ENCODE measurements around the gene SPEG.

Gene SPEG

DNA sequence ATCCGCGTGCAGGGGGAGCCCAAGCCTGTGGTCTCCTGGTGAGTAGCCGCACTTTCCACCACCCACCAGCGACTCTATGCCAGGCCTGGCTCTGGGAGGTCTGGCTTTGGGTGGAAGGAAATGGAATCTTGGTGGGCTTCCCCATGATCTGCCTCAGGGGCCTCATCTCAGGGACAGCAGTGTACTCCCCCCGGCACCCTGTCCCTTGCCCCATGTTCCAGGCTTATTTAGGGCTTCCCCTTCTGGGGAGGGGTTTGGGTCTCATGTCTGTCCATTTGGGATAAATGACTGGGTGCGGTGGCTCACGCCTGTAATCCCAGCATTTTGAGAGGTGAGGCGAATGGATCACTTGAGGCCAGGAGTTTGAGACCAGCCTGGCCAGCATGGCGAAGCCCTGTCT, 27.7 kb downstream of the SPEG start:
- no peak for DNase-seq (ENCODE audit: low read depth)

GRCh38 chr2:219464286-219465032, 29.8 kb downstream of the SPEG start:
- DNase-seq (ENCODE audit: low read depth) = no peak

DNA sequence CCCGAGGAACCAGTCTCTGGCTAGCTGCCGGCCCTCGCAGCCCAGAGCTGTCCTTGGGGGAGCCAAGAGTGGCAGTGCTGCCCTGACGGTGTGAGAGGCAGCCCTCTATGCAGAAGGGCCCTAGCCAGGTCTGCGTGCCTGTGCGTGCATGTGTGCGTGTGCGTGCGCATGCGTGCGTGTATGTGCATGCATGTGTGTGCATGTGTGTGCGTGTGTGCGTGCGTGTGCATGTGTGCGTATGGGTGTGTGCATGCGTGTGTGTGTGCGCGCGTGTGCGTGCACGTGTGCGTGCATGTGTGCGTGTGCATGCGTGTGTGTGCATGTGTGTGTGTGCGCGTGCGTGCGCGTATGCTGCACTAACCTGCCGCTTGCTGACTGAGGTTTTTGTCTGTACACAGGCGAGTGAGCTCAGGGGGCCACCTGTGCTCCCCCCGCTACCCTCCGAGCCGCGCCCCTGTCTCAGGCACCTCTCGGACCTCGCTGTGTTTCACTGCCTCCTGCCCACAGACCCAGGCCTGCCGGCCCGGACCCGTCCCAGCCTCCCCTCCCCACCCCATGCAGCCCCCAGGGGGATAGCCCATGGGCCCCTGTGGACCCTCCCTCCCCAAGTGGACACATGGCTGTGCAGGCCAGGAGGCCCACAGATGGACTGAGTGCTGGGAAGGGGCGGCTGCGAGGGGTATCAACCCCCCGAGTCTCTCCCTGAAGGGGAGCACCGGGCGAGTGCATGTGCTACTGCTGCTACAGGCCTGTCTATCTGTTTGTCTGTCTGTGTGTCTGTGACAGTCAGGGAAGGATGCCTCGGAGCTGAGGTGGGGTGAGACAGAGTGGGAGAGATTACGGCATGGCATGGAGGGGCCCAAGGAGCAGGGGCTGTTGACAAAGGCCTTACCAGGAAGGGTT, 31.3 kb downstream of the SPEG start:
- no peak for DNase-seq (ENCODE audit: low read depth)

DNA sequence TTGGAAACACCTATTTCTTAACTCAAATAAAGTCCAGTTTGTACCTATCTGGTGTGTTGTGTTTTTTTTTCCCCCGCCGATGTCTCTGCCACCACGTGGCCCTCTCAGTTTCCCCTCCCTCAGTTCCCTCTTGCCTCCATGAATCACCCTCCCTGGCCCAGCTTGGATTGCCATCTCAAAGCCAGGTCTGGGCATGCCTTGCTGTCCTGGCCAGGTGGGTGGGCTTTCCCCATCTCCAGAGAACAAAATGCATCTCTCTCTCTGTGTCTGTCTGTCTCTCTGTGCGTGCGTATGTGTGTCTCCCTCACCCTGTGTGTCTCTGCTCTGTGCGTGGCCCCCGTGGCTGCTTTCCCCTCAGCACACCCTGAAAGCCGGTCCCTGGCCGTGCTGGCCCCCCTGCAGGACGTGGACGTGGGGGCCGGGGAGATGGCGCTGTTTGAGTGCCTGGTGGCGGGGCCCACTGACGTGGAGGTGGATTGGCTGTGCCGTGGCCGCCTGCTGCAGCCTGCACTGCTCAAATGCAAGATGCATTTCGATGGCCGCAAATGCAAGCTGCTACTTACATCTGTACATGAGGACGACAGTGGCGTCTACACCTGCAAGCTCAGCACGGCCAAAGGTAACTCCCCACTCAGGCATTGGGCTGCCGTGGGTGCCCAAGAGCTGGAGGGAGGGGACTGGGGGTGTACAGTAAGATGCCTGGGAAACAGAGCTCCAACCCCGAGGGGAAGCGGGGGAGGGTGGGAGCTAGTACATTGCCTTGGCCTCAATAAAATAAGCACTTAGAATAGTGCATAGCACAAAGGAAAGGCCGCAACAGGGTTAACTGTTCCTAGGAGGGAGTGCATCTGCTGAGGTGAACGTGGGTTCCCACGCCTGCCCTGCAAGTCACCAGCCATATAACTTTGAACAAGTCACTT, 32.4 kb downstream of the SPEG start:
- DNase-seq (ENCODE audit: low read depth) = no peak

DNA sequence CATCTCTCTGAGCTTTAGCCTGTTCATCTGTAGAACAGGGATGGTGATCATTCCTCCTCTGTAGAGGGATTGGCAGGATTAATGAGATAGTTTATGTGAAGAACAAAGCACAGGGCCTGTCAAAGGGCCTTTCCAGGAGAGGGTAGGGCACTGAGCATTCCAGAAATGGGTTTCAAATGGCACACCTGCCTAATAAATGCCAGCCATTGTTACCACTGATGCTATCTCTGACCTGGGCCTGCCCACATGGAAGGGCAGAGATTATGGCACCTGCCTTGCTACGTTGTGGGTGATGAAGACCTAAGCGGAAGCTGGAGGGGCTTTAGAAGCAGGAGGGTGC, 33.1 kb downstream of the SPEG start:
- no peak for DNase-seq (ENCODE audit: low read depth)

DNA sequence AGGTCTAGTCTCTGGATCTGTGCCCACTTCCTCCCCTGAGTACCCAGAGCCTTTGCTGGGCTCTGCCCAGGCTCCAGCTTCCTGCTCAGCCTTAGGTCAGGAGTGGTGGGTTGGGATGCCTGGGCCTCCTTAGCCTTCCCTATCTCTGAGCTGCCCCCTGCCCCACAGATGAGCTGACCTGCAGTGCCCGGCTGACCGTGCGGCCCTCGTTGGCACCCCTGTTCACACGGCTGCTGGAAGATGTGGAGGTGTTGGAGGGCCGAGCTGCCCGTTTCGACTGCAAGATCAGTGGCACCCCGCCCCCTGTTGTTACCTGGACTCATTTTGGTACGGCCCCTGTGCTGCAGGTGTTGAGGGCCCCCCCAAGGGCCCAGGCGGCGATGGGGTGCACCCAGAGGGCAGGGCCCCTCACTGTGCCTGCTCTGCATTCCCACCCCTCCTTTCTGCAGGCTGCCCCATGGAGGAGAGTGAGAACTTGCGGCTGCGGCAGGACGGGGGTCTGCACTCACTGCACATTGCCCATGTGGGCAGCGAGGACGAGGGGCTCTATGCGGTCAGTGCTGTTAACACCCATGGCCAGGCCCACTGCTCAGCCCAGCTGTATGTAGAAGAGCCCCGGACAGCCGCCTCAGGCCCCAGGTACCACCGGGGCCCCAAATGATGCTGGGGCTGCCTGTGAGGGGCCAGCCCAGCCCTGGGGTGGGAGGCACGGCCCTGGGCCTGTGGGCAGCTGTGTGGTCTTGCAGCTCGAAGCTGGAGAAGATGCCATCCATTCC, 34.0 kb downstream of the SPEG start:
- no peak for DNase-seq (ENCODE audit: low read depth)

GRCh38 chr2:219469186-219469724, 34.6 kb downstream of the SPEG start:
- no peak for DNase-seq (ENCODE audit: low read depth)

- DNase-seq (ENCODE audit: low read depth) = no peak
These were observed 35.8 kb downstream of the SPEG start for GRCh38 chr2:219470429-219470828.

DNA sequence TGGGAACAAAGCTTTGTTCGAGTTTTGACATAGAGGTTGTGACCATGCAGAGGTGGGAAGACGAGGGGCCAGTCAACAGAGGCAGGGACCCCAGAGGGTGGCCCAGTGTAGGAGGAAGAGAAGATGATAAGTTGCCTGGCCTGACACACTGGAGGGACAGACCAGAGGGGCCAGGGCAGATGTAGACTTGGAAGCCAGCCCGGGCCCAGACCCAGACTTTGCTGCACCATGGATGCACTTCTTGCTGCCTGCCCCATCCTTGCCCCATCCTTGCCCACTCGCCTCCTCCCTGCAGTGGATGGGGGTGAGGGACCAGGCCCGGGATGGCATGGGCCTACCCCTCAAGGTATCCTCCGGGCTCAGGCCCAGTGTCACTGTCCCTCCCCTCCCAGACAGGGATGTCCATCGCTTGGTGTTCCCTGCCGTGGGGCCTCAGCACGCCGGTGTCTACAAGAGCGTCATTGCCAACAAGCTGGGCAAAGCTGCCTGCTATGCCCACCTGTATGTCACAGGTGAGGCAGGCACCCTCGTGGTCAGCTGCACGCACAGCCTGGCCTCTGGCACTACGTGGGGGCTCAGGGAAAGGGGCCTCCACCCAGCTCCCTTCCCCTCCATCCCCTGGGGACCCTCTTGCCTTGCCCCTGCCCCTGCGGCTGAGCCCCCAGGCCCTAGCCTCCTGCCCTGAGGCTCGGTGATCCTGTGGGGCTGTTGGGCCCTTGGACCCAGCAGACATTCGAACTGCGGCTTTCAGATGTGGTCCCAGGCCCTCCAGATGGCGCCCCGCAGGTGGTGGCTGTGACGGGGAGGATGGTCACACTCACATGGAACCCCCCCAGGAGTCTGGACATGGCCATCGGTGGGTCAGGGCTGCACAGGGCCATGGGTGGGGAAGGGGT, 37.1 kb downstream of the SPEG start:
- no peak for DNase-seq (ENCODE audit: low read depth)

DNA sequence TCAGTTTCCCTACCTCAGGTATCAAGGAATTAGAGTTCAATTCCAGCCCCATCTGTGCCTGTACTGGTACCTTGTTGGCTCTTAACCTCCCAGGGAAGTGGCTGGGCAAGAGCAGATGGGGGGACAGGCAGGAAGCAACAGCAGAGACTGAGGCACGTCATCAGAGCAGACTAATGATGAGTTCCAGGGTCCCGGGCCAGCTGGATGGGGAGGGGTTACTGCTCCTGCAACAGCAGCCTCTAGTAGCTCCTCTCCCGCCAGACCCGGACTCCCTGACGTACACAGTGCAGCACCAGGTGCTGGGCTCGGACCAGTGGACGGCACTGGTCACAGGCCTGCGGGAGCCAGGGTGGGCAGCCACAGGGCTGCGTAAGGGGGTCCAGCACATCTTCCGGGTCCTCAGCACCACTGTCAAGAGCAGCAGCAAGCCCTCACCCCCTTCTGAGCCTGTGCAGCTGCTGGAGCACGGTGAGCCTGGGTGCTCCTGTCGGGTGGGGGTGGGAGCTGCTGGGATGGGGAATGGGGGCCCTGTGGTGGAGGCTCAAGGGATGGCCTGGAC, 38.1 kb downstream of the SPEG start:
- DNase-seq (ENCODE audit: low read depth) = no peak

DNA sequence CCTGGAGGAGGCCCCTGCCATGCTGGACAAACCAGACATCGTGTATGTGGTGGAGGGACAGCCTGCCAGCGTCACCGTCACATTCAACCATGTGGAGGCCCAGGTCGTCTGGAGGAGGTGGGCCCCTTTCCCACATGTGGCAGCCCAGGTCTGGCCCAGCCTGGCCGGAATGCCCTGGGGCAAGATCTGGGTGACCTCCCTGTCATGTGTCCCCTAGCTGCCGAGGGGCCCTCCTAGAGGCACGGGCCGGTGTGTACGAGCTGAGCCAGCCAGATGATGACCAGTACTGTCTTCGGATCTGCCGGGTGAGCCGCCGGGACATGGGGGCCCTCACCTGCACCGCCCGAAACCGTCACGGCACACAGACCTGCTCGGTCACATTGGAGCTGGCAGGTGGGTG, 38.9 kb downstream of the SPEG start:
- no peak for DNase-seq (ENCODE audit: low read depth)

GRCh38 chr2:219474285-219475060, 39.8 kb downstream of the SPEG start:
- no peak for DNase-seq (ENCODE audit: low read depth)

DNA sequence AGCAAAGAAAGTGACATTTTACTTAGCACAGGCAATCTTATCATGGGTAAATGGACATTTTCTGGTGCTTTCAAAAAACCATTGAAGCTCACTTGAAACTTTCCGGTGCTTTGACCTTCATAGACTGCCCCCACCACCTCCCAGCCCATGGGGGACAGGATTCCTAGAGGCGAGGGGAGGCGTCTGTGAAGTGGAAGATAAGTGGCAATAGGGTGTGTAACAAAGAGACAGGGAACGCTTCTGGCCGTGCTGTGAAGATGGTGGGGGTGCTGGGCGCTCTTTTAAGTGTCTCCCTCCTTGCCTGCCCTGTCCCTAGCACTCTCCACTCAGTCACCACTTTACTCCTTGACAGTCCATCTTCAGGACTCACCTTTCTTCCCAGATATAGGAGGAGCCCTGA, 40.6 kb downstream of the SPEG start:
- DNase-seq (ENCODE audit: low read depth) = no peak

DNA sequence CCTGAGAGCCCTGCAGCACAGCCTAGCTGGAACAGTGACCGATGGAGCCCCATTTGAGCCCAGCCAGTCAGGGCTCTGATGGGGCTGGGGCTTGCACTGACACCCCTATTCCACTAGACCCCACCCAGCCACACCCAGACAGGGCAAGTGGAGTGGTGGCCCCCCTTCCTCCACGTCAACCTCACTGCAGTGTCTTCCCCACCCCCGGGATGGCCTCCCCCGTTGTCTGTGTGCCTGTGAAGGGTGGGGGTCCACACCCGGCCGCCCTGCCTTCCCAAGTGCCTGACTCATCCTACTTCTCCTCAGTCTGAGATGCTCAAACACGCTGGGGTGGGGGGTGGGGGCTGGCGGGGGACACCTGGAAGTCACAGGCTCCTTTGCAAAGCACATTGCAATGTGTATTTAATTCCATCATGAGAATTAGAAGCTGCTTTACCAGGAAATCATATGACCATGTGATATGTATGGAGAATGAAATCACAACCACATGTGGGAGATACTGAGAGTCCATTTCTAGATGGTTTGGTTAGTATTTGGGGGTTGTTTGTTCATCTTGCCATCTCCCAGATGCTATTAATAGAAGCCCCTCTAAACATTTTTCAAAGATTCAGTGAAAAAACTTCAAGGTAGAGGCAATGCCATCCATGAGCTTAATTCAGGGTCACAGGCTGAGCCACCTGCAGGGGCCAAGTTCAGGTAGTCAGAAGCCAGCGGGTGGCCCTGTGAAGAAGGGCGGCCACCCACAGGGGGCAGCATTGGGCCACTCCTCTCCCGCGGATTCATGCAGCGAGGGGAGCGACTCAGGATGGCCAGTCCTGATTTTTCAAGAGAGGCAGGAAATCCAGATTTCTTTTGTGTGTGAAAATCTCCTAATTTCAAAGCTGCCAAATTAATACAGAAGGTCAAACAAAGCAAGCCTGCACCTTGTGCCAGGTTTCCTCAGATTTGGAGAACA, 41.3 kb downstream of the SPEG start:
- DNase-seq (ENCODE audit: low read depth) = peak; percentile 48

GRCh38 chr2:219476652-219477151, 42.1 kb downstream of the SPEG start:
- no peak for DNase-seq (ENCODE audit: low read depth)

DNA sequence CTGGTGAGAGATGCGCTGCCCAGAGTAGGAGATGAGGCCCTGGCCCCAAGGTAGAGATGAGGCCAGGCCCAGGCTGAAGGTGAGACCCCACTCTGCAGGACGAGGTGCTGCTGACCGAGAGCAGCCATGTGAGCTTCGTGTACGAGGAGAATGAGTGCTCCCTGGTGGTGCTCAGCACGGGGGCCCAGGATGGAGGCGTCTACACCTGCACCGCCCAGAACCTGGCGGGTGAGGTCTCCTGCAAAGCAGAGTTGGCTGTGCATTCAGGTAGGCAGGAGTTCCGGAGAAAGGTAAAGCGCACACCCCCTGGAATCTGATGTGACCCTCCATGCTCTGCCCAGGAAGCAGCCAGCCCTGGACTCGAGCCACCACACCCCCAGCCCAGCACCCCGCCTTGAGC, 42.5 kb downstream of the SPEG start:
- DNase-seq (ENCODE audit: low read depth) = no peak

DNA sequence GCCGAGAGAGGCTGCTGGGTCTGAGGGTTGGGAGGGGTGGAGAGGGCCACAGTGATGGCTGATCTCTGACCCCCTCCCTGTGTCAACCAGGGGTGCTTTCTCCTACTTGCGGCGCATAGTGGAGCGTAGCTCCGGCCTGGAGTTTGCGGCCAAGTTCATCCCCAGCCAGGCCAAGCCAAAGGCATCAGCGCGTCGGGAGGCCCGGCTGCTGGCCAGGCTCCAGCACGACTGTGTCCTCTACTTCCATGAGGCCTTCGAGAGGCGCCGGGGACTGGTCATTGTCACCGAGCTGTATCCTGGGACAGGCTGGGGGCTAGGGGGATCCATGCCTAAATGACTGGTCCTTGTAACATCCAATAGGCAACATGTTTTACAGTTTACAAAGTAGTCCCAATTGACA, 43.2 kb downstream of the SPEG start:
- no peak for DNase-seq (ENCODE audit: low read depth)

DNA sequence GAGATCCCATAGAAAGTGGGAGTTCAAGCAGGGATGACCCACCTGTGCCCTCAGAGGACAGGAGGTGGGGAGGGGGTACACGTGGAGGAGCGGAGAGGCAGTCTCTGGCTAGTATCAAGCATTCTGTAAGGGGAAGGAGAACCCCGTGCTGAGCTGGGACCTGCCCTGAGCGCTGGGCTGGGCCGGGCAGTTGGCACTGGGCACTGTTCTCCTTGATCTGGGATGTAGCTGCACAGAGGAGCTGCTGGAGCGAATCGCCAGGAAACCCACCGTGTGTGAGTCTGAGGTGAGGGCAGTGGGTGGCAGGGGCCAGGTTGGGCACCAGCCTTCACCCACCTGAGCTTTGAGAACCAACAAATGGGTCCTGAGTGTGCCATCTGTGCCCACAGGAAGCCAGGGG, 44.3 kb downstream of the SPEG start:
- no peak for DNase-seq (ENCODE audit: low read depth)
